ENCODE measurements around the gene C3orf52.

DNA sequence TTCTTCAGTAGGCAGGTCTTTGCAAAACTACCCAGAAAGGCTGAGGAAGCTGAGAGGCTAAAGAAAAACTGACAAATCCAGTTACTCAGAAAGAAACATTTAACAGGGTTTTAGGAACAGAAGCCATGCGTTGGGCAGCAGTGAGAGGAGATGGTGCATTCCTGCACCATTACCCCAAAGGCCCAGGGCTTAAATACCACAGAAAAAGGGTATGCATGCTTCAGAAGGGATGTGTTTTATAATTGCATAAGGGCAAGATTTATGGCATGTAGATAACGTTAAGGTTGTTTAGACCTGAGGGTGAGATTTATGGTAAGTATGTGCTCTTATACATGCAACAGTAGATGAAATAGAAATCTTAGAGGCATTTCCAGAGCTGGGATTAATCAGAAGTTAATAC lies 10.0 kb downstream of the C3orf52 start:
- TF ChIP-seq POLR2A (IDR thresholded peaks at IDR 0.05) (no peak), CTCF (IDR thresholded peaks at IDR 0.05) (no peak), POLR2AphosphoS5 (IDR thresholded peaks at IDR 0.05) (no peak)
